ENCODE measurements around the gene TC2N.

GRCh38 chr14:91843437-91843836, 23.9 kb downstream of the TC2N start:
- TF ChIP-seq CTCF (conservative IDR thresholded peaks at IDR 0.05; ENCODE audit: low read depth, low read length) (no peak), POLR2A (IDR thresholded peaks at IDR 0.05; ENCODE audit: low read depth, low read length) (no peak), MAZ (IDR thresholded peaks at IDR 0.05; ENCODE audit: borderline replicate concordance, low read depth, low read length) (no peak), RFX5 (IDR thresholded peaks at IDR 0.05; ENCODE audit: low read depth, low read length) (no peak), SMC3 (IDR thresholded peaks at IDR 0.05; ENCODE audit: low read depth, low read length) (no peak), RCOR1 (IDR thresholded peaks at IDR 0.05; ENCODE audit: insufficient replicate concordance, low read length) (no peak)
